H9 (cell line): ENCODE data around the gene TP73. TPM values are rescaled to one million over a fixed set of nuclear protein-coding genes. Genes with fewer than 3 reads are reported as not detected.

Source experiments
- DNase-seq: peaks from one replicate; pipeline ENCODE4 v3.0.0-alpha.2; 2017
- H2AFZ ChIP-seq: one replicate; pipeline ENCODE4 v1.6.1; 2013; ENCODE audit warnings: mild to moderate bottlenecking, low read length, control low read depth, moderate library complexity
- H2AK5ac ChIP-seq: 2 replicates; pipeline ENCODE4 v1.6.1; 2013; ENCODE audit warnings: low read length, control low read depth, mixed read lengths; ENCODE audit not compliant: insufficient read length
- H2BK120ac ChIP-seq: one replicate; pipeline ENCODE4 v1.6.1; 2013; ENCODE audit warnings: low read depth, mild to moderate bottlenecking, low read length, control low read depth, inconsistent platforms; ENCODE audit not compliant: poor library complexity, severe bottlenecking
- H2BK12ac ChIP-seq: 2 replicates; pipeline ENCODE4 v1.6.1; 2013; ENCODE audit warnings: low read length, control low read depth, mixed read lengths, low read depth; ENCODE audit not compliant: insufficient read length
- H2BK15ac ChIP-seq: 2 replicates; pipeline ENCODE4 v1.6.1; 2013; ENCODE audit warnings: low read depth, low read length, control low read depth
- H2BK20ac ChIP-seq: one replicate; pipeline ENCODE4 v1.6.1; 2013; ENCODE audit warnings: low read depth, mild to moderate bottlenecking, low read length, control low read depth, inconsistent platforms; ENCODE audit not compliant: poor library complexity, severe bottlenecking
- H2BK5ac ChIP-seq: 2 replicates; pipeline ENCODE4 v1.6.1; 2013; ENCODE audit warnings: low read length, control low read depth, mixed read lengths; ENCODE audit not compliant: insufficient read length
- H3K14ac ChIP-seq: 2 replicates; pipeline ENCODE4 v1.6.1; 2013; ENCODE audit warnings: low read length, control low read depth; ENCODE audit not compliant: insufficient read depth
- H3K18ac ChIP-seq: 2 replicates; pipeline ENCODE4 v1.6.1; 2013; ENCODE audit warnings: low read depth, mild to moderate bottlenecking, mixed read lengths, low read length, control low read depth; ENCODE audit not compliant: insufficient read length
- H3K23ac ChIP-seq: 2 replicates; pipeline ENCODE4 v1.6.1; 2013; ENCODE audit warnings: low read length, control low read depth, mixed read lengths, low read depth; ENCODE audit not compliant: insufficient read length
- H3K23me2 ChIP-seq: 2 replicates; pipeline ENCODE4 v1.6.1; 2013; ENCODE audit warnings: low read depth, mild to moderate bottlenecking, mixed read lengths, low read length, control low read depth; ENCODE audit not compliant: insufficient read length, poor library complexity, severe bottlenecking
- H3K27ac ChIP-seq: 2 replicates; pipeline ENCODE4 v1.5.1; 2013; ENCODE audit warnings: low read length, control low read depth, mixed read lengths, low read depth; ENCODE audit not compliant: insufficient read length
- H3K27me3 ChIP-seq: 2 replicates; pipeline ENCODE4 v1.6.1; 2013; ENCODE audit warnings: low read length, control low read depth, inconsistent platforms; ENCODE audit not compliant: insufficient read depth
- H3K4ac ChIP-seq: 2 replicates; pipeline ENCODE4 v1.6.1; 2013; ENCODE audit warnings: low read depth, mild to moderate bottlenecking, control low read depth, inconsistent platforms, low read length, moderate library complexity
- H3K4me1 ChIP-seq: 2 replicates; pipeline ENCODE4 v1.6.1; 2013; ENCODE audit warnings: low read length, control low read depth, inconsistent platforms; ENCODE audit not compliant: insufficient read depth
- H3K4me2 ChIP-seq: 2 replicates; pipeline ENCODE4 v1.6.1; 2013; ENCODE audit warnings: low read length, control low read depth, mixed read lengths; ENCODE audit not compliant: insufficient read length, insufficient read depth
- H3K56ac ChIP-seq: 2 replicates; pipeline ENCODE4 v1.6.1; 2013; ENCODE audit warnings: low read depth, mild to moderate bottlenecking, mixed read lengths, low read length, control low read depth; ENCODE audit not compliant: insufficient read length
- H3K79me1 ChIP-seq: 2 replicates; pipeline ENCODE4 v1.6.1; 2013; ENCODE audit warnings: low read depth, mild to moderate bottlenecking, moderate library complexity, low read length, control low read depth, inconsistent platforms; ENCODE audit not compliant: insufficient read depth, poor library complexity, severe bottlenecking
- H3K79me2 ChIP-seq: 2 replicates; pipeline ENCODE4 v1.6.1; 2013; ENCODE audit warnings: low read length, control low read depth, inconsistent platforms; ENCODE audit not compliant: insufficient read depth
- H3K9ac ChIP-seq: 2 replicates; pipeline ENCODE4 v1.6.1; 2013; ENCODE audit warnings: low read length, control low read depth, mixed read lengths; ENCODE audit not compliant: insufficient read length; ENCODE audit errors: extremely low read depth
- H3K9me3 ChIP-seq: one replicate; pipeline ENCODE4 v1.6.1; 2013; ENCODE audit warnings: low read depth, low read length, inconsistent platforms; ENCODE audit not compliant: control insufficient read depth
- H3T11ph ChIP-seq: one replicate; pipeline ENCODE4 v1.6.1; 2013; ENCODE audit warnings: mild to moderate bottlenecking, low read length, control low read depth, inconsistent platforms
- H4K20me1 ChIP-seq: one replicate; pipeline ENCODE4 v1.6.1; 2013; ENCODE audit not compliant: control insufficient read depth, insufficient read length, insufficient read depth
- H4K5ac ChIP-seq: 2 replicates; pipeline ENCODE4 v1.6.1; 2013; ENCODE audit warnings: low read depth, mild to moderate bottlenecking, mixed read lengths, low read length, control low read depth; ENCODE audit not compliant: insufficient read length
- H4K8ac ChIP-seq: replicated peaks from 2 replicates; pipeline ENCODE4 v1.6.1; 2013; ENCODE audit warnings: low read length, control low read depth, mixed read lengths, low read depth; ENCODE audit not compliant: insufficient read length
- H4K91ac ChIP-seq: 2 replicates; pipeline ENCODE4 v1.6.1; 2013; ENCODE audit warnings: low read depth, mild to moderate bottlenecking, moderate library complexity, mixed read lengths, low read length, control low read depth; ENCODE audit not compliant: insufficient read length
- H3K27ac Mint-ChIP-seq, 3 experiments: 2 replicates in 2 of 3; 3 replicates in 1 of 3; pipeline ENCODE4 v1.8.0; 2020 to 2021; ENCODE audit warnings: mixed read lengths in 3 of 3, mild to moderate bottlenecking in 1 of 3, moderate library complexity in 1 of 3
- H3K27me3 Mint-ChIP-seq: 2 replicates; pipeline ENCODE4 v1.8.0; 2021; ENCODE audit warnings: low read depth, mild to moderate bottlenecking, moderate library complexity, mixed read lengths
- H3K36me3 Mint-ChIP-seq, 3 experiments: 2 replicates in 2 of 3; 3 replicates in 1 of 3; pipeline ENCODE4 v1.8.0; 2020 to 2021; ENCODE audit warnings: low read depth in 3 of 3, mixed read lengths in 3 of 3; ENCODE audit not compliant: insufficient read depth in 1 of 3
- H3K4me1 Mint-ChIP-seq, 2 experiments: 2 replicates each; pipeline ENCODE4 v1.8.0; 2020; ENCODE audit warnings: mixed read lengths in 2 of 2
- H3K4me3 Mint-ChIP-seq, 2 experiments: 2 replicates in 1 of 2; 3 replicates in 1 of 2; pipeline ENCODE4 v1.8.0; 2020 to 2021; ENCODE audit warnings: mild to moderate bottlenecking in 2 of 2, mixed read lengths in 2 of 2, moderate library complexity in 1 of 2
- H3K9me3 Mint-ChIP-seq, 2 experiments: 2 replicates in 1 of 2; 3 replicates in 1 of 2; pipeline ENCODE4 v1.8.0; 2020; ENCODE audit warnings: mild to moderate bottlenecking in 2 of 2, mixed read lengths in 2 of 2, moderate library complexity in 1 of 2
- CTCF ChIP-seq: fragments of 200-600 bp; sonication (generic); conservative IDR thresholded peaks from 3 replicates; pipeline ENCODE4 v1.8.0; 2021; ENCODE audit warnings: antibody characterized with exemption, mild to moderate bottlenecking
- WGBS: extraction: QIAGEN DNeasy Blood & Tissue Kit; methylation state at CpG from one replicate; pipeline ENCODE4 v1.1.7; 2013; ENCODE audit warnings: missing lambda C conversion rate, low lambda C conversion rate, mixed read lengths; ENCODE audit not compliant: insufficient read length; ENCODE audit errors: extremely low coverage; 5-methylcytosine and 5-hydroxymethylcytosine counted together
- total RNA-seq: library from RNA; stranded (reverse); gene quantifications from 2 replicates; pipeline ENCODE4 v1.2.1, GENCODE V29; 2021

The TP73 gene
- total RNA-seq, 1 experiment from 2014 or later = 4.7 TPM

GRCh38 chr1:3770047-3770765, 117.9 kb downstream of the TP73 start:
- H3K18ac ChIP-seq = no peak overlapping the region
- H2BK12ac ChIP-seq = no peak overlapping the region
- no peak overlapping the region for H2BK20ac ChIP-seq
- WGBS = no CpG with 5 or more reads among the region's 16 CpGs
- H3K23me2 ChIP-seq = peaks cover 11% of the 10 kb centered on the region
- Mint-ChIP-seq H3K36me3 (peaks cover 2 to 24% (median 11%) of the 10 kb centered on the region in 3 experiments; a peak in 6 of 7 replicates), H3K27me3 (peaks cover 39% of the 10 kb centered on the region), H3K9me3 (peaks cover 16 to 33% of the 10 kb centered on the region in 2 experiments), H3K4me3 (peak overlapping the region in 1 of 2 experiments; percentile 7; a peak in 2 of 5 replicates), H3K4me1 (peaks cover 12 to 20% of the 10 kb centered on the region in 2 experiments; a peak in 3 of 4 replicates), H3K27ac (no peak overlapping the region)
- no peak overlapping the region for H4K8ac ChIP-seq
- no peak overlapping the region for H2BK5ac ChIP-seq
- no peak overlapping the region for H4K5ac ChIP-seq
- DNase-seq = no peak
- H3K56ac ChIP-seq = no peak overlapping the region
- H4K20me1 ChIP-seq = no peaks in the 10 kb centered on the region
- no peak overlapping the region for H3K23ac ChIP-seq
- H3K9ac ChIP-seq = no peak overlapping the region
- H3K27me3 ChIP-seq = no peaks in the 10 kb centered on the region
- H3K9me3 ChIP-seq = no peaks in the 10 kb centered on the region
- H3K14ac ChIP-seq = no peak overlapping the region; the same call in 1 of the 2 replicates
- H3T11ph ChIP-seq = no peak overlapping the region
- H2AFZ ChIP-seq = no peak overlapping the region
- no peak overlapping the region for H4K91ac ChIP-seq
- H3K79me2 ChIP-seq = no peaks in the 10 kb centered on the region
- TF ChIP-seq CTCF = no peak
- no peak overlapping the region for H3K4ac ChIP-seq
- H2BK120ac ChIP-seq = no peak overlapping the region
- H2BK15ac ChIP-seq = no peak overlapping the region
- no peaks in the 10 kb centered on the region for H3K79me1 ChIP-seq
- H3K4me1 ChIP-seq = no peaks in the 10 kb centered on the region; the same call in 1 of the 2 replicates
- no peak overlapping the region for H2AK5ac ChIP-seq
- H3K27ac ChIP-seq = no peak overlapping the region
- H3K4me2 ChIP-seq = no peak overlapping the region
